Retinal pigment epithelial cell (primary cell): ENCODE data around the gene SV2B.

Source experiments
- DNase-seq: peaks from one replicate; pipeline ENCODE4 v3.0.0-alpha.2; 2010; ENCODE audit warnings: low read depth
- H3K4me3 ChIP-seq: 2 replicates; pipeline ENCODE4 v1.5.1; 2011; ENCODE audit warnings: mild to moderate bottlenecking, low read length, control low read depth, moderate library complexity
- TF ChIP-seq, protein P1 (sequence below): conservative IDR thresholded peaks from 2 replicates; pipeline ENCODE4 v1.5.1; 2011; ENCODE audit warnings: low read depth, low read length, control low read depth, inconsistent platforms

The SV2B gene

DNA sequence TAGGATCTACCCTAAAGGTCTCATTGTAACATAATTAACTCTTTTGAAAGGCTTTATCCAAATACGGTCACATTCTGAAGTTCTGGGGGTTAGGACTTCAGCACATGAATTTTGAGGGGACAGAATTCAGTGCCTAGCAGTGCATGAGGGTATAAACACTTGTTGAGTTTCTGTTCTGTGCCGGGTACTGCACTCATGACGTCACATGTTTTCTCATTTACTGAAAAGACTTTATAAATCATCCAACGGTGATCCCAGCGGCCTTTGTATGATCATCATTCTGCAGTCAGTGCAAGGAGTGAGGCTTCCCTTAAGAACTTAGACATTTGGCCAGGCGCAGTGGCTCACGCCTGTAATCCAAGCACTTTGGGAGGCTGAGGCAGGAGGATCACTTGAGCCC is 25.1 kb downstream of the SV2B start:
- TF ChIP-seq, protein P1, sequence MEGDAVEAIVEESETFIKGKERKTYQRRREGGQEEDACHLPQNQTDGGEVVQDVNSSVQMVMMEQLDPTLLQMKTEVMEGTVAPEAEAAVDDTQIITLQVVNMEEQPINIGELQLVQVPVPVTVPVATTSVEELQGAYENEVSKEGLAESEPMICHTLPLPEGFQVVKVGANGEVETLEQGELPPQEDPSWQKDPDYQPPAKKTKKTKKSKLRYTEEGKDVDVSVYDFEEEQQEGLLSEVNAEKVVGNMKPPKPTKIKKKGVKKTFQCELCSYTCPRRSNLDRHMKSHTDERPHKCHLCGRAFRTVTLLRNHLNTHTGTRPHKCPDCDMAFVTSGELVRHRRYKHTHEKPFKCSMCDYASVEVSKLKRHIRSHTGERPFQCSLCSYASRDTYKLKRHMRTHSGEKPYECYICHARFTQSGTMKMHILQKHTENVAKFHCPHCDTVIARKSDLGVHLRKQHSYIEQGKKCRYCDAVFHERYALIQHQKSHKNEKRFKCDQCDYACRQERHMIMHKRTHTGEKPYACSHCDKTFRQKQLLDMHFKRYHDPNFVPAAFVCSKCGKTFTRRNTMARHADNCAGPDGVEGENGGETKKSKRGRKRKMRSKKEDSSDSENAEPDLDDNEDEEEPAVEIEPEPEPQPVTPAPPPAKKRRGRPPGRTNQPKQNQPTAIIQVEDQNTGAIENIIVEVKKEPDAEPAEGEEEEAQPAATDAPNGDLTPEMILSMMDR = no peak
- no peak for DNase-seq
- no peak overlapping the region for H3K4me3 ChIP-seq

DNA sequence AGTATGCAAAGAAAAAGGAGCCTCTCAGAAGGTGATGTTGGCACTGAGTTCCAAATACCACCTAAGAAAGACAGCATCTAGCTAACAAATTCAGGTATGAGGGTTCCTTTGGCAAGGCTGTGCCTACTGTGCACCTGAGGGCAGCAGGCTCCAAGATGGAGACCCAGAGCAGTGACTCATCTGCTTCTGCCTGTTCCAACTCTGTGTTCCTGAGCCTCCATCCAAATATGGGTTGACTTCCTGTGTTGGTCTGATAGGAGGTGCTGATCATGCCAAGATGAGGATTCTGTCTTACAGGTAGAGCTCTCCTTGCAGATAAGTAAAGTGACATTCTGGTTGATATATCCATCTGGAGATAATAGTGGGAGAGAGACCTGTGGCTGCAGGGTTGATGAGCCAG is 26.0 kb downstream of the SV2B start:
- DNase-seq = no peak
- no peak overlapping the region for H3K4me3 ChIP-seq
- TF ChIP-seq, protein P1 = no peak

DNA sequence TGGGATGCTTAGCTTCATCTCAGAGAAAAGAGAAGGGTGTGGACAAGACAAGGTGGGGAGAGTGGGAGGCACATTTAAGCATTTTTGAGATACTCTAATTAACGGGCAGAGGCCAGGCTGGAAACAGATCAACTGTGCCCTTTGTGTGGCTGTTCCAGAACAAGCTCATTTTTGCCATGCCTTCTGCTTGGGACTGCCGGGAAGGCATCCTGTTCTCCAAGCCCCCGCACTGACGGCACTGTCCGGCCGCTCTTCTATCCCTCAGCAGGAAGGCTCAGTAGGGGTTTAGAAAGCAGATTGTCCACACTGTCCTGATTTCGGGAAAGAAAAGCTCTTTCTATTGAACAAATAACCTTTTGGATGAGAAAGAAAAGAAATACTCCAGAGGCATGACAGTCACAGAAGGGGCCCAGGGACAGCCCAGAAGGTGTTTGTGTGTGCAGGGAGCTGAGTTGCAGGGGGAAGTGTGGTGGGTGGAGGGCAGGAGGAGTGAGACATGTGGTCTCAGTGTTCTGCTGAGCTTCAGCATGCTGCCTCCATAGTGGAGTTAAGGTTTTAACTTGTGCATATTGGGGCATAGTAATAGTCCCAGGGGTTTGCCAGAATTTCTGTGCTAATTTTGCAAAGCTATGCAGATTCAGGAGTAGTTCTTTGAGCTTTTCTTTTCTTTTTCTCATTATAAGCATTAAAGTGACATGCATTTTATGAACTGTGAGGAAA is 27.3 kb downstream of the SV2B start:
- no peak overlapping the region for H3K4me3 ChIP-seq
- DNase-seq = no peak
- TF ChIP-seq, protein P1 = no peak

- TF ChIP-seq, protein P1 = no peak
These were observed 28.0 kb downstream of the SV2B start for GRCh38 chr15:91128016-91128415.

DNA sequence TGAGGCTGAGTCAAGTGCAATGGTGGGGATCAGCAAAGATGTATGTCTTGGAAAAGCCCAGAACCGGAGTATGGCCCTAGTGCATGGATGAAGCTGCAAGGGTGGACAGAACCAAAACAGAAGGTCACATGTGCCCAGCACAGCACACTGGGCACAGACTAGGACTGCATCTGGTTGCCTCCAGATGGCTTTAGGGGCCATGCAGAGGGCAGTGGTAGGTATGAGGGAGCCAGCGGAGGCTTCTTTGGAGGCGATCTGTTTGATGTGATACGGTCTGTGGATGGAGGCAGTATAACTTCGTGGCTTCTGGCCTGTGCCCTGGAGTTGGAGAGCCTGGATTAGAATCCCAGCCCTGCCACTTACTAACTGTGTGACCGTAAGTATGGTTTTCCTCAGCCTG is 29.4 kb downstream of the SV2B start:
- no peak for DNase-seq
- TF ChIP-seq, protein P1 = no peak
- H3K4me3 ChIP-seq = no peak overlapping the region

More at GRCh38 chr15:91128016-91128415, 28.0 kb downstream of the SV2B start:
- no peak for DNase-seq
- H3K4me3 ChIP-seq = no peak overlapping the region

DNA sequence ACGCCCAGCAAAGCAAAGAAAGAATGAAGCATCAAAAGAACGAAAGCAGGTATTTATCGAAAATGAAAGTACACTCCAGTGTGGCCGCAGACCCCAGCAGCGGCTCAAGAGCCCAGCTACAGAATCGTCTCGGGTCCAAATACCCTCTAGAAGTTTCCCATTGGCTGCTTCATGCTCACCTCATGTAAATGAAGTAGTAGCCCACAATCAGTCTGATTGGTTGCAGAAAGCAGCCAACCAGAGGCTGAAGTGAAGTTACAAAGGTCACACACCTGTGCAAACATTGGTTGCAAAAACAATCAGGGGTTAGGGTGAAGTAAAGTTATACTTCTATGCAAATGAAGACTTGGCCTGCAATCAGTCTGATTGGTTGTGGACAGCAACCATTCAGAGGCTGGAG is 32.0 kb downstream of the SV2B start:
- H3K4me3 ChIP-seq = no peak overlapping the region
- DNase-seq = no peak
- TF ChIP-seq, protein P1 = no peak

- TF ChIP-seq, protein P1 = no peak
- H3K4me3 ChIP-seq = no peak overlapping the region
- no peak for DNase-seq
These were observed 33.5 kb downstream of the SV2B start for GRCh38 chr15:91133511-91133910.
